H1 (cell line): ENCODE data around the gene TNFAIP8. TPM values are rescaled to one million over a fixed set of nuclear protein-coding genes. Genes with fewer than 3 reads are reported as not detected.
"Not testable (repeated sequence)": the region's sequence is repeated elsewhere in the genome, so short reads cannot be mapped to it uniquely, and the experiment has no call there.

Experiments used
- CTCF ChIA-PET: fragments of 300-600 bp; sonication (Branson Sonifier 250); formaldehyde crosslinking; loops from one replicate; lab custom pipeline; 2021; ENCODE audit not compliant: partially characterized antibody; lab: Charles Lee
- POLR2A ChIA-PET: fragments of 300-600 bp; sonication (Branson Sonifier 250); formaldehyde crosslinking; loops from one replicate; lab custom pipeline; 2021; ENCODE audit warnings: inconsistent platforms; ENCODE audit not compliant: partially characterized antibody; lab: Charles Lee
- DNase-seq, 2 experiments: peaks; one replicate each; pipeline versions ENCODE4 v3.0.0 to v3.0.0-alpha.2; 2010 to 2022; ENCODE audit warnings: low spot score in 2 of 2, low read depth in 1 of 2, mixed read lengths in 1 of 2
- FAIRE-seq: peaks from 2 replicates; lab custom pipeline; 2011; peaks lifted over from hg19 to GRCh38; lab: Jason Lieb, UNC
- H2AFZ ChIP-seq: 2 replicates; pipeline ENCODE4 v1.8.1; 2012; ENCODE audit warnings: low read length, inconsistent platforms
- H2AK5ac ChIP-seq: 2 replicates; pipeline ENCODE4 v1.6.1; 2013; ENCODE audit warnings: low read depth, low read length
- H2BK120ac ChIP-seq: replicated peaks from 2 replicates; pipeline ENCODE3; 2013; ENCODE audit warnings: low read depth, low read length, inconsistent platforms
- H2BK12ac ChIP-seq: 2 replicates; pipeline ENCODE4 v1.6.1; 2013; ENCODE audit warnings: low read depth, low read length
- H2BK15ac ChIP-seq: 2 replicates; pipeline ENCODE4 v1.6.1; 2013; ENCODE audit warnings: low read length
- H2BK20ac ChIP-seq: 2 replicates; pipeline ENCODE4 v1.6.1; 2013; ENCODE audit warnings: low read length
- H2BK5ac ChIP-seq: 2 replicates; pipeline ENCODE4 v1.6.1; 2013; ENCODE audit warnings: low read depth, low read length
- H3K14ac ChIP-seq: 2 replicates; pipeline ENCODE4 v1.6.1; 2013; ENCODE audit warnings: inconsistent platforms; ENCODE audit not compliant: insufficient read length
- H3K18ac ChIP-seq: 2 replicates; pipeline ENCODE4 v1.6.1; 2013; ENCODE audit warnings: low read length; ENCODE audit errors: extremely low read depth
- H3K23ac ChIP-seq: 2 replicates; pipeline ENCODE4 v1.6.1; 2013; ENCODE audit warnings: inconsistent platforms; ENCODE audit not compliant: insufficient read length
- H3K23me2 ChIP-seq: 2 replicates; pipeline ENCODE4 v1.6.1; 2013; ENCODE audit warnings: low read depth, low read length
- H3K27ac ChIP-seq: 2 replicates; pipeline ENCODE4 v1.6.1; 2011; ENCODE audit warnings: low read depth, low read length, inconsistent platforms
- H3K27me3 ChIP-seq, 4 experiments: replicated peaks in 1 of 4; 1 replicate in 1 of 4; 2 replicates in 3 of 4; pipeline versions ENCODE4 v1.6.1 to v1.8.1; 2011 to 2013; ENCODE audit warnings: low read length in 3 of 4, mild to moderate bottlenecking in 3 of 4, inconsistent platforms in 2 of 4, mixed read lengths in 2 of 4, moderate library complexity in 1 of 4; ENCODE audit not compliant: control insufficient read depth in 3 of 4, insufficient read depth in 3 of 4; ENCODE audit errors: extremely low read depth in 1 of 4
- H3K36me3 ChIP-seq, 4 experiments: 2 replicates each; pipeline versions ENCODE4 v1.6.1 to v1.8.1; 2011 to 2013; ENCODE audit warnings: mild to moderate bottlenecking in 4 of 4, low read length in 3 of 4, moderate library complexity in 2 of 4, control low read depth in 1 of 4, inconsistent platforms in 1 of 4; ENCODE audit not compliant: insufficient read depth in 4 of 4, control insufficient read depth in 2 of 4
- H3K4ac ChIP-seq: replicated peaks from 2 replicates; pipeline ENCODE3; 2013; ENCODE audit warnings: low read length, low read depth, mixed read lengths, inconsistent platforms; ENCODE audit not compliant: insufficient read length
- H3K4me1 ChIP-seq, 4 experiments: replicated peaks in 1 of 4; 1 replicate in 1 of 4; 2 replicates in 3 of 4; pipeline versions ENCODE4 v1.6.1 to v1.8.1; 2011 to 2013; ENCODE audit warnings: low read length in 3 of 4, inconsistent platforms in 2 of 4, mixed read lengths in 1 of 4; ENCODE audit not compliant: insufficient read depth in 4 of 4, control insufficient read depth in 3 of 4
- H3K4me2 ChIP-seq, 2 experiments: 2 replicates each; pipeline versions ENCODE4 v1.6.1 to v1.8.1; 2011 to 2013; ENCODE audit warnings: low read depth in 2 of 2, low read length in 2 of 2, control low read depth in 1 of 2, inconsistent platforms in 1 of 2, mild to moderate bottlenecking in 1 of 2; ENCODE audit not compliant: insufficient read depth in 1 of 2
- H3K4me3 ChIP-seq, 4 experiments: fragments of 200-600, 300-600 bp in 1 of 4; sonication (generic), shearing (Covaris generic), sonication (Bioruptor Twin) in 1 of 4; 2 replicates each; pipeline versions ENCODE4 v1.5.1 to v1.8.1; 2011 to 2016; ENCODE audit warnings: low read length in 4 of 4, low read depth in 3 of 4, control low read depth in 2 of 4, inconsistent platforms in 2 of 4, mild to moderate bottlenecking in 2 of 4, mixed read lengths in 1 of 4, moderate library complexity in 1 of 4; ENCODE audit not compliant: insufficient read depth in 2 of 4; ENCODE audit errors: extremely low read depth in 1 of 4
- H3K56ac ChIP-seq: replicated peaks from 2 replicates; pipeline ENCODE3; 2013; ENCODE audit warnings: low read depth, mild to moderate bottlenecking, mixed read lengths, low read length, inconsistent platforms; ENCODE audit not compliant: insufficient read length
- H3K79me1 ChIP-seq: 2 replicates; pipeline ENCODE4 v1.6.1; 2013; ENCODE audit warnings: low read depth, low read length, control low read depth
- H3K79me2 ChIP-seq, 2 experiments: 2 replicates each; pipeline versions ENCODE4 v1.6.1 to v1.8.1; 2012 to 2013; ENCODE audit warnings: low read length in 2 of 2, mild to moderate bottlenecking in 2 of 2, inconsistent platforms in 1 of 2; ENCODE audit not compliant: insufficient read depth in 2 of 2, control insufficient read depth in 1 of 2
- H3K9ac ChIP-seq, 4 experiments: replicated peaks in 1 of 4; 1 replicate in 1 of 4; 2 replicates in 3 of 4; pipeline versions ENCODE4 v1.6.1 to v1.8.1; 2011 to 2013; ENCODE audit warnings: low read depth in 3 of 4, low read length in 3 of 4, control low read depth in 2 of 4, mild to moderate bottlenecking in 2 of 4, moderate library complexity in 2 of 4, inconsistent platforms in 1 of 4; ENCODE audit errors: extremely low read depth in 1 of 4
- H3K9me3 ChIP-seq, 2 experiments: 2 replicates each; pipeline versions ENCODE4 v1.6.1 to v1.8.1; 2012 to 2013; ENCODE audit warnings: mild to moderate bottlenecking in 2 of 2, moderate library complexity in 2 of 2, control low read depth in 1 of 2, inconsistent platforms in 1 of 2, low read depth in 1 of 2, low read length in 1 of 2, mixed read lengths in 1 of 2; ENCODE audit not compliant: insufficient read depth in 2 of 2
- H4K20me1 ChIP-seq, 2 experiments: replicated peaks in 1 of 2; 2 replicates each; pipeline versions ENCODE3 to v1.8.1; 2011 to 2013; ENCODE audit warnings: inconsistent platforms in 2 of 2, low read length in 2 of 2, mild to moderate bottlenecking in 1 of 2; ENCODE audit not compliant: insufficient read depth in 2 of 2, control insufficient read depth in 1 of 2
- H4K5ac ChIP-seq: 2 replicates; pipeline ENCODE4 v1.6.1; 2013; ENCODE audit warnings: low read length, low read depth, mixed read lengths, inconsistent platforms; ENCODE audit not compliant: insufficient read length
- H4K8ac ChIP-seq: 2 replicates; pipeline ENCODE4 v1.8.0; 2013; ENCODE audit warnings: mild to moderate bottlenecking, moderate library complexity, low read length, inconsistent platforms; ENCODE audit not compliant: insufficient read depth; ENCODE audit errors: extremely low read depth
- H4K91ac ChIP-seq: replicated peaks from 2 replicates; pipeline ENCODE3; 2013; ENCODE audit warnings: low read length, mixed read lengths, inconsistent platforms; ENCODE audit not compliant: insufficient read length
- WGBS, 2 experiments: shearing (Covaris generic) in 1 of 2; methylation state at CpG; one replicate each; pipeline versions ENCODE4 v1.1.6 to v1.1.7; 2013 to 2015; ENCODE audit warnings: low lambda C conversion rate in 2 of 2, mixed read lengths in 2 of 2, inconsistent platforms in 1 of 2, low coverage in 1 of 2, missing lambda C conversion rate in 1 of 2; ENCODE audit not compliant: insufficient replicate concordance in 2 of 2, insufficient coverage in 1 of 2, insufficient read length in 1 of 2; ENCODE audit errors: extremely low coverage in 1 of 2, missing lambda C conversion rate in 1 of 2; 5-methylcytosine and 5-hydroxymethylcytosine counted together
- polyA plus RNA-seq, 7 experiments: library from polyadenylated mRNA; depleted of rRNA in 3 of 7; stranded (reverse) in 5 of 7; unstranded in 2 of 7; fragments of >200 nt in 5 of 7; fragments of 200-250 nt in 2 of 7; gene quantifications; 1 replicate in 5 of 7; 2 replicates in 1 of 7; 4 replicates in 1 of 7; pipeline versions ENCODE4 v1.2.1 to v1.2.3, GENCODE V29; 2011 to 2013; ENCODE audit warnings: missing spikeins in 2 of 7, mixed read lengths in 2 of 7
- total RNA-seq: library from RNA; stranded (reverse); fragmentation: NEBNext Ultra II Directional; extraction: Animal tissue kit (Norgen Biotek cat#: 25700); gene quantifications from 2 replicates; pipeline ENCODE4 v1.2.1, GENCODE V29; 2021

The TNFAIP8 gene
- total and polyA plus RNA-seq, 2 of the 8 experiments (the other 6 are each of a cell fraction or from before 2014, with no cell fraction given), result 12.4 to 19.3 TPM

DNA sequence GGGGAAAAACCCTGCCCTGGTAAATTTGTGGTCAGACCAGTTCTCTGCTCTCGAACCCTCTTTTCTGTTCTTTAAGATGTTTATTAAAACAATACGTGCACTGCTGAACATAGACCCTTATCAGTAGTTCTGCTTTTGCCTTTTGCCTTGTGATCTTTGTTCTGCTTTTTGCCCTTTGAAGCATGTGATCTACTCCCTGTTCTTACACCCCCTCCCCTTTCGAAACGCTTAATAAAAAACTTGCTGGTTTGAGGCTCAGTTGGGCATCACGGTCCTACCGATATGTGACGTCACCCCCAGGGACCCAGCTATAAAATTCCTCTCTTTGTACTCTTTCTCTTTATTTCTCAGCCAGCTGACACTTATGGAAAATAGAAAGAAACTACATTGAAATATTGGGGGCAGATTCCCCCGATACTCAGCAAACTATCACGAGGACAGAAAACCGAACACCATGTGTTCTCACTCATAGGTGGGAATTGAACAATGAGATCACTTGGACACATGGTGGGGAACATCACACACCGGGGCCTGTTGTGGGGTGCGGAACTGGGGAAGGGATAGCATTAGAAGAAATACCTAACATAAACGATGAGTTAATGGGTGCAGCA, 58.4 kb downstream of the TNFAIP8 start:
- H2AK5ac ChIP-seq, H2BK15ac ChIP-seq, H3K14ac ChIP-seq, H3K79me2 ChIP-seq, H3K9me3 ChIP-seq, H3K27me3 ChIP-seq, H3K4me3 ChIP-seq, H3K36me3 ChIP-seq, H4K5ac ChIP-seq, FAIRE-seq, H4K20me1 ChIP-seq, DNase-seq, H3K4ac ChIP-seq, H3K56ac ChIP-seq, H2BK5ac ChIP-seq, H2BK20ac ChIP-seq, H4K91ac ChIP-seq, H4K8ac ChIP-seq, H3K18ac ChIP-seq, H3K4me2 ChIP-seq, H3K9ac ChIP-seq, H3K23me2 ChIP-seq, H3K23ac ChIP-seq, H3K4me1 ChIP-seq, H2BK12ac ChIP-seq, POLR2A ChIA-PET, H3K79me1 ChIP-seq, H2BK120ac ChIP-seq, H3K27ac ChIP-seq, H2AFZ ChIP-seq: not testable (repeated sequence)
- CTCF ChIA-PET, result interaction anchor here (1.1 to 3.7 kb wide), 2 partner anchors 12 to 467 kb away, joined by 3 to 32 read pairs; no protein-coding TSS in a partner anchor
- WGBS, 2 experiments, result 92% methylated on average over 13 of the region's 13 CpGs; no CpG with 5 or more reads in 1 of the 2 experiments
